Measurements from ENCODE around the gene TMEM243.

Gene TMEM243

GRCh38 chr7:87155788-87156187 lies 63.7 kb downstream of the TMEM243 start:
- no peak for DNase-seq

- no peak for DNase-seq
Observed at GRCh38 chr7:87154569-87154968, 65.0 kb downstream of the TMEM243 start.

GRCh38 chr7:87154166-87154565 lies 65.4 kb downstream of the TMEM243 start:
- no peak for DNase-seq

- peak; percentile 17 for DNase-seq
Observed at GRCh38 chr7:87152897-87153641, 66.5 kb downstream of the TMEM243 start.

DNA sequence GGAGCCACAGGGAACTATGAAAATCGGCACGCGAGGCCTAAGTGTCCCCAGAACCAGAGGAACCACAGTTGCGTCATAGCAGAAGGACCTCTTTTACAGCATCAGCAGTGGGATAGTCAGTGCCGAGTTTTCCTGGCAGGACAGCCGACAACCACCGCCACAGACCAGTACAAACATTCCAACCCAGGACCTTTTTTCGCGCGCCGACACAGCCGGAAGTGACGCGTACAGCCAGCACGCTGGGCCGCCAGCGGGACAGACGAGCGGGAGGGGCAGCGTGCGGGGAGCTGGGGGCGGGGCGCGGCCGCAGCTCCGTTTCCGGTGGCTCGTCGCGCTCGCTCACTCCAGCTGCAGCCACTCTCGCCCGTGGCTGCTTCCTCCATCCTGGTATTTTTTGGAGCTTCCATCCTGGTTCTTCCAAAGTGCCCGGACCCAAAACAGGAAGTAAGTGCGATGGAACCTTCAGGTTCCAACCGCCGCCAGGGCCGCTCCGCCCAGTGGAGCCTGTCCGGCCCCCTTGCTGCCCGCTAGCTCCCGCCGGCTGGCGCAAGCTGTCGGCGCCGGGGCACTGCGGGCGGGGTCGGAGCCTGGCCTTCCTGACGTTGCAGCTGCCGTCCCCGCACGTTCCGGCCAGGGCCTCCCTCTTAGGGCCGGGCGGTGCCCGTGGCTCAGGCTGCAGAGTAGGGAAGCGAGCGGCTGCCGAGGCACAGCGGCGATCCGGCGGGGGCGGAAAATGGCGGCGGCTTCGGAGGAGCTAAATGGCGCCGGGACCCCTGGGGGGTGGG lies 67.2 kb downstream of the TMEM243 start, which contains the start of gene DMTF1:
Gene DMTF1 (plus strand): TSS at position 342 of the 785 bp plus-strand sequence. CDS start 12,489 bp downstream, outside the sequence.
- peak; percentile 86 for DNase-seq

DNA sequence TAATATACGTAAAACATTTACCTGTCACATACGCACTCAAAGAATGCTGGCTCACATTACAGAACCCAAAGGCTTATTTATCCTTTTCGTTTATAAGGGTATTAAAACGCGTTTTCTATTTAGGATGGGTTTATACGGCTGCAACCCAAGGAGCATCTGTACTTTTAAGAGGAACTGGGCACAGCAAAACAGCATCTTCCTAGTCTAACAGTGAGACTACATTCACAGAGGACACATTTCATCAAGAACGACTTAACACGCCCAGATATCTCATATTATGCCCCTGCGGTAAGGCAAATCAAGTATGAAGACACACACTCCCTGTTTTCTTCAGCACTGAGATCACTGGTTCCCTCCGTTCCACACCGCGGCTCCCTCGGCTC lies 67.8 kb downstream of the TMEM243 start:
- no peak for DNase-seq

- no peak for DNase-seq
Observed at GRCh38 chr7:87151002-87151728, 68.4 kb downstream of the TMEM243 start.

DNA sequence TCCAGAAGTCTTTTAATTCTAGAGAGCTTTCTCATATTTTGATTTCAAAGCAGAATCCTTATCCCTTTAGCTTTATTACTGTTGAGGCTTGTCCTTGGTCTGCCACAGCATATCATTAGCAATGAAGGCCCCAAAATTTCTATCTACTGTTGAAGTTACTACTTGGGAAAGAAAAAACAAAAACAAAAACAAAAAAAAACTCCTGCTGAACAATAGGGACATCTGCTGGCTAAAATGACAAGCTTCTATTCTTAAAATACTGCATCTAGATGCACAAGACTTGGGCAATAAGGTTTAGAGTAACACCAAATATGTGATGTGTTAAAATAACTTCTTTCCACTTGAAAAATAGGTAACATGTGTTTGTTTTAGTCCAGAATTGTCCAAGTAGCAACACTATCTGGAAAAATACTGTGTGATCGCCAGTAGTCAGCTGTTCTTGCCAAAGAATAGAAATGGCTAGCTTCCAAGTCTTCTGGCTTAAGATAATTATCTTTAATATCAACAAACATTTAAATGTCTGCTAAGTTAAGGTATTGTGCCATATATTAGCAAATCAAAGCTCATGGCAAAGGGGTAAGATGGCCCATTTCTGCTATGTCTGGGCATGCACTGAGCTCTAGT lies 71.1 kb downstream of the TMEM243 start:
- no peak for DNase-seq

- no peak for DNase-seq
Observed at GRCh38 chr7:87147500-87147899, 72.0 kb downstream of the TMEM243 start.

DNA sequence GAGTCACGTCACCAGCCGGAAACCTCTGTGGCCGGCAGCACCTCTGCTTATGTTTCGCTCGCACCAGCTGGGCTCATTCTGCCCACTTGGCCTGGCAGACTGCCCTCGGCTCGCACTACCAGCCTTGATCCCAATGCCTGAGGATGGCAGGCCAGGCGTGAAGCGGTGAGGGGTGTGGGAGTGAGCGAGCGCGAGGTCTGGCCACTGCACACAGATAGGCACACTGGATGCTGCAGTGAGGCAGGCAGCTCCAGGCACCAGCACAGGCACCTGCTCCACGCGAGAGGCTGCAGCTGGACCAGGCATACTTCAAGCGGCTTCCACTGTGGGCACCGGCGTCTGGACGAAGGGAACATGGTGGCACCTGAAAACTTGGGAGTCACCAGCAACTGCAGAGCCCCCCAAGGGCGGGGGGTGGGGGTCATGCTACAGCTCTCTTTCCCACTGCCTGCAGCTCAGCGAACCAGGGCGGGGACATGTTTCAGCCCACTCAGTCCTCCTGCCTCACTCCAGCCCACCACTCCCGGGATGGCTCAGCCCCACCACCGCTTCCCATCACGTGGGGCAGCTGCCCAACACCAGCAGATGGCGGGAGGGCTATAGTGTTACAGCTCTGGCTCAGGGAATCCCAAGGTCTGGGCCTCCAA lies 72.7 kb downstream of the TMEM243 start:
- DNase-seq = no peak

Data from stimulated activated CD4-positive, alpha-beta T cell treated with anti-CD3 and anti-CD28 coated beads, Interleukin-12 subunit alpha, Interleukin-12 subunit beta, amount 100 ng/mL, for 4 hours (primary cell).